ENCODE measurements around the gene TECPR2.

DNA sequence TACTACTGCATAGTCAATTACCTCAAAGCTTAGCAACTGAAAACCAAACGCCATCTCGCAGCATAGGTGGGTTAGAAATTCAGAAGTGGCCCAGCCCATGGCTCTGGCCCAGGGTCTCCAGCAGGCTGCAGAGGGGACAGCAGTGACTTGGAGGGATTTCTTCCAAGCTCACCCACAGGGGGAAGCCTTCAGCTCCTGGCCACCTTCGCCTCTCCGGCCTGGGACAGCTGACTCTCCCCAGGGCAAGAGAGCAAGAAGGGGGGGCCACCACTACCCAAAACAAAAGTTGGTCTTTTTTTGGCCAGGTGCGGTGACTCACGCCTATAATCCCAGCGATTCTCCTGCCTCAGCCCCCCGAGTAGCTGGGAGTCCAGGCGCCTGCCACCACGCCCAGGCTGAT lies 179.0 kb downstream of the TECPR2 start:
- TF ChIP-seq POLR2A (IDR thresholded peaks at IDR 0.05; ENCODE audit: low read length) (no peak), GATA1 (IDR thresholded peaks at IDR 0.05; ENCODE audit: low read depth, low read length) (no peak)

Measured in erythroblast (primary cell).